ENCODE results near the gene OCEL1. TPM values are rescaled to one million over a fixed set of nuclear protein-coding genes. Genes with fewer than 3 reads are reported as not detected.

The OCEL1 gene
- total RNA-seq, 2 donors from 2014 or later, result 27.4 to 27.8 TPM

- Histone ChIP-seq H3K36me3 (replicated peaks in 1 of 2; ENCODE audit: insufficient read depth in 1 of 2, low read depth in 2 of 2) (peaks cover 0 to 10% of the 10 kb centered on the region in 2 donors), H3K4me3 (no peak overlapping the region), H3K4me1 (no peaks in the 10 kb centered on the region), H3K27ac (no peak overlapping the region), H3K9me3 (no peaks in the 10 kb centered on the region), H3K27me3 (no peaks in the 10 kb centered on the region)
- ATAC-seq (no peak), DNase-seq (no peak)
- intact Hi-C loops (cut with DNase I), result no loop called here
- no peak for TF ChIP-seq POLR2A (IDR thresholded peaks at IDR 0.05)
- TF ChIP-seq, protein P1, sequence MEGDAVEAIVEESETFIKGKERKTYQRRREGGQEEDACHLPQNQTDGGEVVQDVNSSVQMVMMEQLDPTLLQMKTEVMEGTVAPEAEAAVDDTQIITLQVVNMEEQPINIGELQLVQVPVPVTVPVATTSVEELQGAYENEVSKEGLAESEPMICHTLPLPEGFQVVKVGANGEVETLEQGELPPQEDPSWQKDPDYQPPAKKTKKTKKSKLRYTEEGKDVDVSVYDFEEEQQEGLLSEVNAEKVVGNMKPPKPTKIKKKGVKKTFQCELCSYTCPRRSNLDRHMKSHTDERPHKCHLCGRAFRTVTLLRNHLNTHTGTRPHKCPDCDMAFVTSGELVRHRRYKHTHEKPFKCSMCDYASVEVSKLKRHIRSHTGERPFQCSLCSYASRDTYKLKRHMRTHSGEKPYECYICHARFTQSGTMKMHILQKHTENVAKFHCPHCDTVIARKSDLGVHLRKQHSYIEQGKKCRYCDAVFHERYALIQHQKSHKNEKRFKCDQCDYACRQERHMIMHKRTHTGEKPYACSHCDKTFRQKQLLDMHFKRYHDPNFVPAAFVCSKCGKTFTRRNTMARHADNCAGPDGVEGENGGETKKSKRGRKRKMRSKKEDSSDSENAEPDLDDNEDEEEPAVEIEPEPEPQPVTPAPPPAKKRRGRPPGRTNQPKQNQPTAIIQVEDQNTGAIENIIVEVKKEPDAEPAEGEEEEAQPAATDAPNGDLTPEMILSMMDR (IDR thresholded peaks at IDR 0.05), result no peak
- 88 to 92% methylated on average over 20 to 25 of the region's 25 CpGs for WGBS, 2 donors
Observed at GRCh38 chr19:17206736-17207581, 19.1 kb upstream of the OCEL1 start.

- H3K27ac ChIP-seq, result no peak overlapping the region
- 75 to 81% methylated on average over 23 to 28 of the region's 28 CpGs for WGBS, 2 donors
- no peaks in the 10 kb centered on the region for H3K36me3 ChIP-seq (replicated peaks in 1 of 2; ENCODE audit: insufficient read depth in 1 of 2, low read depth in 2 of 2)
- H3K9me3 ChIP-seq, result no peaks in the 10 kb centered on the region
- peaks cover 2% of the 10 kb centered on the region for H3K4me1 ChIP-seq
- ATAC-seq (no peak), DNase-seq (no peak)
- intact Hi-C loops (cut with DNase I), result loop anchor here (10.0 kb wide), 1 partner anchor 135 kb away; the partner anchor contains the start of genes HAUS8 and MYO9B
- TF ChIP-seq, protein P1 (IDR thresholded peaks at IDR 0.05), result no peak
- no peak for TF ChIP-seq POLR2A (IDR thresholded peaks at IDR 0.05)
- no peaks in the 10 kb centered on the region for H3K27me3 ChIP-seq
- no peak overlapping the region for H3K4me3 ChIP-seq
Observed at GRCh38 chr19:17209126-17210036, 16.6 kb upstream of the OCEL1 start.

DNA sequence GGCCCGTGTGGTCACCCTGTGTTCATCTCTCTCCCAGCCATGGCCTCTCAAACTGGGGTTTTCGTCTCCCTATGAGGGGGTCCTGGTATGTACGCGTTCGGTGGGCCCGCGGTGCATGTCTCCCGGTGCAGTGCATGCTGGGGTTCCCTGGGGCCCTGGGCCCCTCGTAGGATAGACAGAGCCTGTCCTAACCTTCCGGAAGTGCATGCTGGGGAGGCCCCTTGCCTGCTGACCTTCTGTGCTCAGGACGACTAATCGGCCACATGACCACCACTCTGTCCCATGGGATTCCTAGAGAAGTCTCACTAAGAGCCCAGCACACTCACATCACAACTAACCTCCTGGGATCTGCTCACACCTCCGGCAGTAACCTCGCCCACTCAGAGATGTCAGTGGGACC is 15.7 kb upstream of the OCEL1 start:
- no peaks in the 10 kb centered on the region for H3K36me3 ChIP-seq (replicated peaks in 1 of 2; ENCODE audit: insufficient read depth in 1 of 2, low read depth in 2 of 2)
- intact Hi-C loops (cut with DNase I), result loop anchor here (10.0 kb wide), 1 partner anchor 135 kb away; the partner anchor contains the start of genes HAUS8 and MYO9B
- ATAC-seq, result no peak

GRCh38 chr19:17211547-17212446 is 14.2 kb upstream of the OCEL1 start:
- Histone ChIP-seq H3K4me3 (no peak overlapping the region), H3K36me3 (replicated peaks in 1 of 2; ENCODE audit: insufficient read depth in 1 of 2, low read depth in 2 of 2) (no peaks in the 10 kb centered on the region), H3K27ac (no peak overlapping the region), H3K4me1 (peaks cover 19% of the 10 kb centered on the region), H3K9me3 (no peaks in the 10 kb centered on the region), H3K27me3 (no peaks in the 10 kb centered on the region)
- no peak for TF ChIP-seq POLR2A (IDR thresholded peaks at IDR 0.05)
- TF ChIP-seq, protein P1 (IDR thresholded peaks at IDR 0.05), result no peak
- DNase-seq (no peak), ATAC-seq (no peak)
- intact Hi-C loops (cut with DNase I), result loop anchor here (10.0 kb wide), 1 partner anchor 137 kb away; the partner anchor contains the start of genes HAUS8 and MYO9B
- WGBS, 2 donors, result 88 to 92% methylated on average over 13 to 40 of the region's 58 CpGs

More for the DNA sequence above, 15.7 kb upstream of the OCEL1 start:
- Histone ChIP-seq H3K4me1 (peaks cover 8% of the 10 kb centered on the region), H3K9me3 (no peaks in the 10 kb centered on the region), H3K4me3 (no peak overlapping the region), H3K27me3 (no peaks in the 10 kb centered on the region), H3K27ac (no peak overlapping the region)
- TF ChIP-seq, protein P1 (IDR thresholded peaks at IDR 0.05), result no peak
- TF ChIP-seq POLR2A (IDR thresholded peaks at IDR 0.05), result no peak
- no peak for DNase-seq
- WGBS, 2 donors, result 84 to 87% methylated on average over 4 to 14 of the region's 14 CpGs
